Tracheal epithelial cell (primary cell): ENCODE measurements around the gene DDX39B. TPM values are rescaled to one million over a fixed set of nuclear protein-coding genes. Genes with fewer than 3 reads are reported as not detected.

Experiments used
- total RNA-seq: library from RNA; depleted of rRNA; stranded (reverse); fragments of >200 nt; gene quantifications from 2 replicates; pipeline ENCODE4 v1.2.1, GENCODE V29; 2014

The DDX39B gene
- 279 and 313 TPM in 2 replicates for total RNA-seq

DNA sequence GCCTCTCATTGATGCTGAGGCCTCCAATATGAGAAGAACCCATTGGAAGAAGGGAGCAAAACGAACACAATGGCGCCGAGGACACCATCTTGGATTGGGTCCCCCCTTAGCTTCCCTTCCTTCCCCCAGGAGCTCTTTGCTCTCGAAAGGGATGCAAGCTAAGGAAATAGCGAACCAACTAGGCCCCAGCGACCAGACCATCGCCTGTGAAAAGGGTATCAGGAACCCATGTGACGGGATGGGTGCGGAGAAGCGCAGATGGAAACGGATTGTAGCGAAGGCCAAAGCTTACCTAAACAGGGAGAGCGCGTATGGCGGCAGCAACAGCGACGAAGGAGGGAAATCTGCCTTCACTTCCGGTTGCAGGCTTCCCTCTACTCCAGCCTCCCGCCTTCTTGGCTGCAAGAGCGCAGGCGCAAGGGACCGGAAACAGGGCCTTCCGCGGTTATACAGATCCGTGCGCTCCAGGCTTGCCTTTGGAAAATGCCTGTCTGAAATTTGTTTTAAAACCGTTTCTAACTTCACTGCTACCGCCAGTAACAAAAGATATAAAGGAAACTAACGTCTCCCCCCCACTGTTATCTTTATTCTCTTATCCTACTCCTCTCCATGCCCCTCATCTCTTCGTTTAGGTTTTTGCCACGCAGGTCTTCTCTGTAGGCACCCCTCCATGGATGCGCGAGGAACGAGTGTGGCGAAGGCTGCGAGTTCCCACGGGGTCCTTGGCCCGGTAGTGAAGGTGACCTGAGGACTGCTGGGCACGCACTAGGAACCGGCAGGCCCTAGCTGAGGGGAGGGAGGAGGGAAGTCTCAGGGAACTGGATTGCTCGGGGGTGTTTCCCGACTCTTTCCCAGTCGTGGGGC, at the start of gene DDX39B:
DDX39B (minus strand) TSS at position 346 of the 864 bp plus-strand sequence. CDS start 1,471 bp downstream, outside the sequence.

DNA sequence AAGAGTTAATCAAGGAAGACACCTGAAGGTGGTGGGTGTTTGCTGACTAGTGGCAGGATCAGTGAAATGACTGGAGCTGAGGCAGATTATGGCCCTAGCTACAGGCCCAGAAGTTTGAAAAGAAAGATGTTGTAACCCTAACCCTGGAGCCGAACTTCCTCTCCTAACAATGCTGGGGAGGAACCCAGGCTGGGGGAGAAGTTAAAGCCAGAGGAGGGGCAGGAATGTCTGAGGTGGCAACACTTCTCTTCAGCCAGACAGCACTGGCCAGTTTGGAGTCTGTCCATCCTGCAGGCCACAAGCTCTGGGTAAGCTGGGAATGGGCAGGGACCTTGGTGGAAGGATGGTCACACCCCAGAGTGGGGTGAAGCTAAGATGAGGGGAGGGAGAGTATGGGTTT, 44.2 kb upstream of the DDX39B start, which contains the start of gene LST1:
LST1 (plus strand) TSS at position 270 of the 400 bp plus-strand sequence. CDS start 1,023 bp downstream, outside the sequence.

DNA sequence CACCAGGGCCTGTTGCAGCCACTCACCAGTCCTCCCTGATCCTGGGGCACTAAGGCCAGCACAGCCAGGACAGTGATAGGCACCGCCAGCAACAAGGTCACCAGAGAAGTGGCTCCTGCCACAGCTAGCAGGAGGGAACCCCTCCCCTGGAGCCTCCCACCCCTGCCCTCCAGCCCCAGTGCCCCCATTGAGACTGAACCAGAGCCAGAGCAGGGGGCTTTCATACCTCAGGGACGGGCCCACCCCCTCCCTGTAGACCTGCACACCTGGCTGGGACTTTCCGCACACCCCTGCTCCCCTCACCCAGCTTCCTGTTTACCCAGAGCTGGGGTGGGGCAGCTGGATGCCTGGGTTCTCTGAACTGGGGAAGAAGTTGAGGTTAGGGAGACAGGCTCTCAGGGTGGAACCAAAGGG, 40.4 kb upstream of the DDX39B start, which contains the start of gene LTB:
LTB (minus strand) TSS at position 195 of the 414 bp plus-strand sequence; CDS start at position 188, 7 bp downstream.

DNA sequence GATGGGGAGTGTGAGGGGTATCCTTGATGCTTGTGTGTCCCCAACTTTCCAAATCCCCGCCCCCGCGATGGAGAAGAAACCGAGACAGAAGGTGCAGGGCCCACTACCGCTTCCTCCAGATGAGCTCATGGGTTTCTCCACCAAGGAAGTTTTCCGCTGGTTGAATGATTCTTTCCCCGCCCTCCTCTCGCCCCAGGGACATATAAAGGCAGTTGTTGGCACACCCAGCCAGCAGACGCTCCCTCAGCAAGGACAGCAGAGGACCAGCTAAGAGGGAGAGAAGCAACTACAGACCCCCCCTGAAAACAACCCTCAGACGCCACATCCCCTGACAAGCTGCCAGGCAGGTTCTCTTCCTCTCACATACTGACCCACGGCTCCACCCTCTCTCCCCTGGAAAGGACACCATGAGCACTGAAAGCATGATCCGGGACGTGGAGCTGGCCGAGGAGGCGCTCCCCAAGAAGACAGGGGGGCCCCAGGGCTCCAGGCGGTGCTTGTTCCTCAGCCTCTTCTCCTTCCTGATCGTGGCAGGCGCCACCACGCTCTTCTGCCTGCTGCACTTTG, 33.6 kb upstream of the DDX39B start, which contains the start of gene TNF:
TNF (plus strand) TSS at position 231 of the 567 bp plus-strand sequence; CDS start at position 408, 177 bp downstream.

DNA sequence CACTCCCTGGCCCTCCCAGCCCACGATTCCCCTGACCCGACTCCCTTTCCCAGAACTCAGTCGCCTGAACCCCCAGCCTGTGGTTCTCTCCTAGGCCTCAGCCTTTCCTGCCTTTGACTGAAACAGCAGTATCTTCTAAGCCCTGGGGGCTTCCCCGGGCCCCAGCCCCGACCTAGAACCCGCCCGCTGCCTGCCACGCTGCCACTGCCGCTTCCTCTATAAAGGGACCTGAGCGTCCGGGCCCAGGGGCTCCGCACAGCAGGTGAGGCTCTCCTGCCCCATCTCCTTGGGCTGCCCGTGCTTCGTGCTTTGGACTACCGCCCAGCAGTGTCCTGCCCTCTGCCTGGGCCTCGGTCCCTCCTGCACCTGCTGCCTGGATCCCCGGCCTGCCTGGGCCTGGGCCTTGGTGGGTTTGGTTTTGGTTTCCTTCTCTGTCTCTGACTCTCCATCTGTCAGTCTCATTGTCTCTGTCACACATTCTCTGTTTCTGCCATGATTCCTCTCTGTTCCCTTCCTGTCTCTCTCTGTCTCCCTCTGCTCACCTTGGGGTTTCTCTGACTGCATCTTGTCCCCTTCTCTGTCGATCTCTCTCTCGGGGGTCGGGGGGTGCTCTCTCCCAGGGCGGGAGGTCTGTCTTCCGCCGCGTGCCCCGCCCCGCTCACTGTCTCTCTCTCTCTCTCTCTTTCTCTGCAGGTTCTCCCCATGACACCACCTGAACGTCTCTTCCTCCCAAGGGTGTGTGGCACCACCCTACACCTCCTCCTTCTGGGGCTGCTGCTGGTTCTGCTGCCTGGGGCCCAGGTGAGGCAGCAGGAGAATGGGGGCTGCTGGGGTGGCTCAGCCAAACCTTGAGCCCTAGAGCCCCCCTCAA, 30.5 kb upstream of the DDX39B start, which contains the start of gene LTA:
LTA (plus strand) TSS at position 249 of the 871 bp plus-strand sequence; CDS start at position 703, 454 bp downstream.

DNA sequence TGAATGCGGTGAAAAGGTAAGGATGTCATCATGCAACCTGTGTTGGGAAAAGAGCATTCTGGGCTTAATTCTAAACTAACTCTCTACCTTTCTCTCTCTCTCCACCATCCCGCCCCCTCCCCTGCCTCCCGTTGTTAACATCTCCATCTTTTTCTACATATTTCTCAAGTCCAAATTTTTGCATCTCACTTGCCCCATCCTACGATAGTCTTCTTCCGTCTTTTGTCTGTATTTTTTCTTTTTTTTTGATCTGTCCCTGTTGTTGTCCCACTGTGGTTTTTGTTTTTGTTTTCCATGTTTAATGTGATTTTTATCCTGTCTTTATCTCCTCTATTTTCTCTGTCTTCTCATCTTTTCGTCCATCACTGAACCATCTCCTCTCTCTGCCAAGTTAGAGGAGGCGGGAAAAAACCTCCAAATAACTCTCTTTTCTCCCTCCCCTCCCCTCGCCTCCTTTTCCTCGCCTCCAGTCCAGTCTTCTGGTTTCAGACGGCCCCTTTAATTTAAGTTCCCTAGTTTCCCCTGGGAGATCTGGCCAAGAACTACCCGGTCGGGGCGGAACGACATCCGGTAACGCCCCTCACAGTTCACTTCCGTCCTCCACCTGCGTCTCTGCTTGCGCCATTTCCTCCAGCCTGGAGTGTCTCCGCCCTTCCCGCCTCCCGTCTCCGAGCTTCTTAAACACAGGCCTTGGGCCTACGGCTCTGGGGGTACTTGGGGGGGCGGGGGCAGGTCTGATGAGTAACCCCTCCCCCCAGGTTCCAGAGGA, 5.3 kb upstream of the DDX39B start, which contains the start of gene NFKBIL1:
NFKBIL1 (plus strand) TSS at position 651 of the 769 bp plus-strand sequence; CDS start at position 738, 87 bp downstream.

DNA sequence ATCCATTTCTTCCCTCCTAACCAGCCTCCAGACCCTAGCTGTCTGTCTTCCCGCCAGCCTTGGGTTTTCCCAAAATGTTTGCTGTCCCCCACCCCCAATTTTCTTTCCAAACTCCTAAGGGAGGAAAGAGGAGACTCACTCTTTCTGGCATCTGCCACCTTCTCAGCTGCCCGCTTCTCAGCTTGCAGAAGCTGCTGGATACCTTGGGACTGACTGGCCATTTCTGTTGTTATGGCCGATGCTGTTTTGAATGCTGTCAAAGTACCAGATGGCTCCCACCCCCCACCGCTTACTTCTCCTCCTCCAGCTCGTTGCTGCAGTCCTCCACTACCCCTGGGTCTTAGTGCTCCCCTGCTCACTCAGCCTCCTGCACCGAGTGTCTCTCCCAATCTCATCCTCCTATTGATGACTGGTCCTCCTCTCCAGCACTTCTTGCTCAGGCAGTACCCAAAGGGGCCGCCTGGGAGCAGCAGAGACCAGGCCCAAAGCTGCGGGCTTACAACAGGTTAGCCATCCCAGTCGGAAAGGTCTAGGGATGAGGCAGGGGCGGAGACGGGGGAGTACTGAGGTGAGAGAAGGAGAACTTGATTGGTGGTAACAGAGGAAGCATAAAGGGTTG, 4.6 kb upstream of the DDX39B start, which contains the start of gene ATP6V1G2:
ATP6V1G2 (minus strand) TSS at position 270 of the 619 bp plus-strand sequence; CDS start at position 221, 49 bp downstream.

DNA sequence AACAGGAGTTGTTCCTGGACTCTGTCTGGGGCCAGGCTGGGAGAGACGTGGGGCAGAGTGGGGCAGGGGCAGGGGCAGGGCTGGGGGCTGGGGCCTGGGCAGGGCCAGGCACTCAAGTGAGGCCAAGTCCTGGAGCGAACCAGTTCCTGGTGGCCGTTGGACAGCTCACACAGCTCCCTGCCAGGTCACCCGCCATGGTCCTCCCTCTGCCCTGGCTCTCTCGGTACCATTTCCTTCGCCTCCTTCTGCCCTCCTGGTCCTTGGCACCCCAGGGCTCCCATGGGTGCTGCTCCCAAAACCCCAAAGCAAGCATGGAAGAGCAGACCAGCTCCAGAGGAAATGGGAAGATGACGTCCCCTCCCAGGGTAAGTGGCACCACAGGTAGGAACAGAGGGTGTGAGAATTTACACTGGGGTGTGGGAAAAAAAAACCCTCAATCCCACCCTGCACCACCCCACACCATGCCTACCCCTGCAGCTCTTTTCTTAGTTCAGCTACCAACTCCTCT, 12.9 kb downstream of the DDX39B start, which contains the start of gene MCCD1:
MCCD1 (plus strand) TSS at position 142 of the 508 bp plus-strand sequence; CDS start at position 195, 53 bp downstream.

DNA sequence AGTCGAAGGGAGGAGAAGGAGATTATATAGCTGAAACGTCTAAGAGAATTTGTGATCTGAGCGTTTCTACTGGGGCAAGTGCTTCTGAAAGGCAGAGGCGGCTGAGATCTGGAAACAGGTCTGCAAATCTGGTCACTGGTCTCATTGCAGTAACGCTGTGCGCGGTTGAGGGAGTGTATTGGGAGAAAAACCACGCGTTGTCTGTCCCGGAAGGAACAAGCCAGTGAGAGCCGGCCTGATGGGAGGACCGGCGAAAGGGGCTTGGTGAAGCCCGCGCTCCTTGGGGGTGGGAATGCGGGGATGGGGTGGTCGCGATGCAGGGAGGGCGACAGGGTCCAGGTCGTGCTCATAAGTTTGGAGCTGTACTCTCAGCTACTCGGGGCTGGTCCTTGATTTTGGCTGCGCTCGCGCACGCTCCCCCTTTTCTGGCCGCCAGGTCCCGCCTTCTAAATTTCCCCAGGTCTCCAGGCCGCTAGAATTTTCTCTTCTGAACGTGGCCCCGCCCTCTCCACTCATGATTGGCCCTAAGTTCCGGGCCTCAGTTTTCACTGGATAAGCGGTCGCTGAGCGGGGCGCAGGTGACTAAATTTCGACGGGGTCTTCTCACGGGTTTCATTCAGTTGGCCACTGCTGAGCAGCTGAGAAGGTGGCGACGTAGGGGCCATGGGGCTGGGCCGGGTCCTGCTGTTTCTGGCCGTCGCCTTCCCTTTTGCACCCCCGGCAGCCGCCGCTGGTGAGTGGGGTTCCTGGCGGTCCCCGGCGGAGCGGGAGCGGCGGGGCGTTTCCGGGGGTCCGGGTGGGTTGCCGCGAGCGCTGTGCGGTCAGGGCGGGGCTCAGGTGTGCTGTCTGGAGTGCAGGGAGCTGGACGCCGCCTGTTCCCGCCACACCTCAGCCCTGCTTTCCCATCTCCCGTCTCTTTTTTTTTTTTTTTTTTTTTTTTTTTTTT, 44.0 kb downstream of the DDX39B start, which contains the start of gene MICB:
MICB (plus strand) TSS at position 615 of the 946 bp plus-strand sequence; CDS start at position 664, 49 bp downstream.

Other genes starting within 250 kb of the DDX39B start
- gene HLA-B, start 184.8 kb downstream of the DDX39B start, total RNA-seq, result 37.1 and 164 TPM in 2 replicates
- 28.7 and 56.9 TPM in 2 replicates for gene MICA, start 138.4 kb downstream of the DDX39B start, total RNA-seq
- 4.7 and 9.9 TPM in 2 replicates for gene MICB, start 43.9 kb downstream of the DDX39B start, total RNA-seq
- gene MCCD1, start 13.0 kb downstream of the DDX39B start, total RNA-seq, result not detected in 2 replicates
- gene ATP6V1G2, start 4.6 kb upstream of the DDX39B start, total RNA-seq, result 0.21 and 1.2 TPM in 2 replicates
- gene NFKBIL1, start 5.6 kb upstream of the DDX39B start, total RNA-seq, result 43.6 and 54.6 TPM in 2 replicates
- gene LTA, start 30.3 kb upstream of the DDX39B start, total RNA-seq, result not detected in 2 replicates
- gene TNF, start 33.6 kb upstream of the DDX39B start, total RNA-seq, result 4.3 TPM in 1 of 2 replicates, not detected in the other
- 6.7 TPM in 1 of 2 replicates, not detected in the other for gene LTB, start 40.4 kb upstream of the DDX39B start, total RNA-seq
- not detected in 2 replicates for gene LST1, start 44.3 kb upstream of the DDX39B start, total RNA-seq
- gene NCR3, start 51.0 kb upstream of the DDX39B start, total RNA-seq, result not detected in 2 replicates
- gene AIF1, start 73.2 kb upstream of the DDX39B start, total RNA-seq, result not detected in 2 replicates
- 23.6 and 35.6 TPM in 2 replicates for gene PRRC2A, start 78.7 kb upstream of the DDX39B start, total RNA-seq
- 128 and 161 TPM in 2 replicates for gene BAG6, start 110.7 kb upstream of the DDX39B start, total RNA-seq
- 0.96 and 1.3 TPM in 2 replicates for gene APOM, start 113.9 kb upstream of the DDX39B start, total RNA-seq
- gene C6orf47, start 118.8 kb upstream of the DDX39B start, total RNA-seq, result 26.7 and 27.1 TPM in 2 replicates
- gene GPANK1, start 123.0 kb upstream of the DDX39B start, total RNA-seq, result 7.0 and 12.0 TPM in 2 replicates
- 84.2 and 103 TPM in 2 replicates for gene CSNK2B, start 124.1 kb upstream of the DDX39B start, total RNA-seq
- under 0.01 and 0.43 TPM in 2 replicates for gene LY6G5B, start 128.0 kb upstream of the DDX39B start, total RNA-seq
- gene LY6G5C, start 139.1 kb upstream of the DDX39B start, total RNA-seq, result not detected in 2 replicates
- 25.2 and 40.2 TPM in 2 replicates for gene ABHD16A, start 161.3 kb upstream of the DDX39B start, total RNA-seq
- gene LY6G6F, start 164.9 kb upstream of the DDX39B start, total RNA-seq, result not detected in 2 replicates
- gene LY6G6D, start 173.3 kb upstream of the DDX39B start, total RNA-seq, result not detected in 2 replicates
- gene LY6G6C, start 179.7 kb upstream of the DDX39B start, total RNA-seq, result not detected in 2 replicates
- not detected in 2 replicates for gene MPIG6B, start 181.4 kb upstream of the DDX39B start, total RNA-seq
- gene DDAH2, start 187.3 kb upstream of the DDX39B start, total RNA-seq, result 11.5 and 45.8 TPM in 2 replicates
- gene CLIC1, start 194.5 kb upstream of the DDX39B start, total RNA-seq, result 454 and 1,059 TPM in 2 replicates
- gene MSH5, start 198.0 kb upstream of the DDX39B start, total RNA-seq, result 4.3 and 5.8 TPM in 2 replicates
- not detected in 2 replicates for gene SAPCD1, start 220.7 kb upstream of the DDX39B start, total RNA-seq
- 0.43 and 0.48 TPM in 2 replicates for gene VWA7, start 235.3 kb upstream of the DDX39B start, total RNA-seq